Measurements from ENCODE around the gene ATAT1. TPM values are rescaled to one million over a fixed set of nuclear protein-coding genes. Genes with fewer than 3 reads are reported as not detected.

ATAT1 gene
- total and polyA plus RNA-seq, 9 of the 15 experiments (the other 6 are each of a cell fraction or from before 2014, with no cell fraction given) = 0.65 to 5.8 (median 1.6) TPM

DNA sequence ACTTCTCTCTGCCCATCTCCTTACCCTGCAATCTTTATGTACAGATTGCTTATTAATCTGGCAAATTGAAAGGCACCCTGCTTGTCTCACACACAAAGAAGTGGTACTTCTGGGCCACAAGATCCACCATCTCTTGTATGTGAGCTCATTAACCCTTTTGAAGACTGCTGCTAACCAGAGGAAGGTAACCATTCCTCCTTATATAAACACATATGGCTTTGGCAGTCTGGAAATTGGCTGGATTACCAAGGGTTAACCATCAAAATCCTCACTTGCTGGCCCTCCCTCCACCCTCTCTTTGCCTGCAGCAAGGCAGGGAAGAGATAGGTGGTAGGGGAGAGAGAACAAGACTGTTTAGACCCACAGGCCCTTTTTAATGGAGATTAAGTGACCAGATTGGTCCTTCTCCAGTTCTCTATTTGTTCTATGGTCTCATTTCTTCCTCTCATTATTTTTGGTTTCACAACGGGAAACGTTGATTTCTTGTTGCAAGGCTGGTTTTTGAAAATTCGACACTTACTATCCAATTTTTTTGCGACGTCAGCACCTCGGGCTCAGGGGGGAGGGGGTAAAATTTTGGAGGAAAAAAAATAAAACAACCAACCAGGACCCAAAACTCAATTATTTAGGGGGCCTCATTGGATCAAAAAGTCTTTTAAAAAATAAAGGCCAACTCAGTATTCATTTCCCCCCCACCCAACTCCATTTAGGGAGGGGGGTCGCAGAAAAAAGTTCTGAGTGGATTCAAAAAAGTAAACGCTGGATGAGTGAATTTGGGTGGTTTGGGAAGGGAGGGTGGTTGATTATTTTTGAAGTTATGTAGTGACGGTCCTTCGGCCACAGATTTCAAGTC is 10.5 kb upstream of the ATAT1 start (continued):
- TF ChIP-seq TOE1 (IDR thresholded peaks at IDR 0.05; ENCODE audit: borderline replicate concordance) (0 out of 2 replicates have a peak, but pooled peaks have one; percentile 16), TOE1 (CRISPR knock-in tag; IDR thresholded peaks at IDR 0.05; ENCODE audit: borderline replicate concordance, low read depth) (0 out of 2 replicates have a peak, but pooled peaks have one; percentile 75), EZH2 (IDR thresholded peaks at IDR 0.05; ENCODE audit: borderline replicate concordance, low read depth, low read length) (no peak)

DNA sequence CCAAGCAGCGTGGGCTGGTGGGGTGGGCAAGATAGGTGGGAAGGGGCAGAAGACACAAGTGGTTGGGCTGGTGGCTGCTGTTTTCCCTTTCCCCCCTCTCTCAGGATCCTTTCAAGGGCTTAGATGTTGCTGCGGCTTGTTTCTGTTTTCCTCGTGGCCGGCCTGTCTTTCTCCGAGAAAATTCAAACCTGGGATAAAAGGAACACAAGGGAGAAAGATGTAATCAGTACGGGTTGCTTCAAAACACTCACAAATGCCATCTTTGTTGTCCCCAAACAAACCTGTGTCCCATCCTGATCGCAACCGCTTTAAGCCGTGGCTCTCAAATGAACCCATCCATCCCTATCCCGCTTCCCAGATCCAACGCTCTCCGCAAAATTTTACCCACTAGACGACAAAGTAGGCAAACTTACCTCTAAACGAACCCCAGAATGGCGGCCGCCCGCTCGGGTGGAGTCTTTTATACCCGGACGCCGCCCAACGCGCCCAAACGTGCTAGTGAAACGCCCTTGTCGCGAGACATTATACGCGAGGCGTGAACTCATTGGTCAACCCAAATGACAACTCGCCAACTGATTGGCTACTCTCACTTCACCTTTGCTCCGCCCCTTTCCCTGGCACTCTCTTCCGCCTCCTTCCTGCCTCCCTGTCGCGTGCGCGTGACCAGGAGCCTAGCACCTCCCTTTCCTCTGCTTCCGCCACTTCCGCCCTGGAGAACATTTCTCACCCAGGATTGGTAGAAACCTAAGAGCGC is 9.7 kb upstream of the ATAT1 start, which contains the start of gene PPP1R10:
PPP1R10 (minus strand) TSS at position 433 of the 754 bp plus-strand sequence. CDS start 7,299 bp downstream, outside the sequence.
- Histone ChIP-seq H3K79me2 (ENCODE audit: control insufficient read depth, insufficient read depth, low read length) (peaks cover 76% of the 10 kb centered on the region), H3K36me3 (ENCODE audit: control insufficient read depth, insufficient read depth, low read length) (peaks cover 69% of the 10 kb centered on the region), H3K4me2 (ENCODE audit: insufficient read depth, low read length) (peak within 1 kb of the TSS; percentile 99), H3K27ac (ENCODE audit: extremely low read depth, low read depth, low read length) (peak within 1 kb of the TSS; percentile 99), H3K27me3 (ENCODE audit: control insufficient read depth in 2 of 2, insufficient read depth in 2 of 2, low read length in 2 of 2) (no peaks in the 10 kb centered on the region), H4K20me1 (replicated peaks; ENCODE audit: control insufficient read depth, insufficient read depth, low read length) (peaks cover 8% of the 10 kb centered on the region; the same call in 1 of the 2 replicates), H3K9ac (ENCODE audit: insufficient read depth in 1 of 2, low read depth in 2 of 2, low read length in 2 of 2) (peak within 1 kb of the TSS; percentile 92 to 99), H2AFZ (ENCODE audit: low read depth, low read length) (peak within 1 kb of the TSS; percentile 97), H3K9me3 (replicated peaks; ENCODE audit: control insufficient read depth, insufficient read depth, low read depth, low read length) (no peaks in the 10 kb centered on the region), H3K9me1 (ENCODE audit: control insufficient read depth, insufficient read depth, low read length) (no peaks in the 10 kb centered on the region), H3K4me3 (peak within 1 kb of the TSS; percentile 68), H3K4me1 (replicated peaks in 1 of 2; ENCODE audit: control insufficient read depth in 2 of 2, insufficient read depth in 2 of 2, low read length in 2 of 2) (peaks cover 4 to 26% of the 10 kb centered on the region in 2 experiments; a peak in 4 of 5 replicates)
- intact Hi-C loops (cut with micrococcal nuclease) (loop anchor here (1.0 to 5.0 kb wide), 3 partner anchors 30 to 210 kb away; partner anchors contain the start of genes C6orf136 and MDC1), in situ Hi-C loops (cut with MboI) (no loop called here)
- FAIRE-seq = peak; percentile 99
- under 1% methylated on average over 40 of the region's 40 CpGs for WGBS (ENCODE audit: insufficient coverage, low coverage, missing lambda C conversion rate)
- DNase-seq (ENCODE audit: extremely low read depth in 1 of 4, low spot score in 3 of 4) = peak; percentile 96 to 100 (median 98)
- ChIA-PET CTCF (ENCODE audit: low intra/inter-chr PET ratio) (no interaction called here), POLR2A (interaction anchor here (0.6 to 1.8 kb wide), 15 partner anchors 9 to 266 kb away, joined by 3 to 8 read pairs (median 6); partner anchors contain the start of gene C6orf136)
- BruUV-seq (replicated peaks) = TSS peak; percentile 77
- peak; percentile 77 for ATAC-seq
- TF ChIP-seq HSF4 (CRISPR knock-in tag; IDR thresholded peaks at IDR 0.05; ENCODE audit: borderline replicate concordance) = no peak
- TF ChIP-seq PCBP1 (IDR thresholded peaks at IDR 0.05; ENCODE audit: low read depth, low read length, poor library complexity, severe bottlenecking) = peak; percentile 86
- TF ChIP-seq SMAD1 (IDR thresholded peaks at IDR 0.05; ENCODE audit: low read depth, low read length, partially characterized antibody) = peak; percentile 100
- TF ChIP-seq CBFA2T2 (conservative IDR thresholded peaks at IDR 0.05) = no peak
- no peak for TF ChIP-seq HNRNPK (IDR thresholded peaks at IDR 0.05; ENCODE audit: low read depth, low read length, poor library complexity, severe bottlenecking)
- TF ChIP-seq PPARD (CRISPR knock-in tag; IDR thresholded peaks at IDR 0.05) = no peak
- TF ChIP-seq ZKSCAN1 (IDR thresholded peaks at IDR 0.05; ENCODE audit: low read depth, low read length) = 0 out of 2 replicates have a peak, but pooled peaks have one; percentile 7
- TF ChIP-seq NR2F6 (CRISPR knock-in tag; IDR thresholded peaks at IDR 0.05) = peak; percentile 94; the same call in 1 of the 2 replicates
- no peak for TF ChIP-seq SRSF9 (IDR thresholded peaks at IDR 0.05; ENCODE audit: borderline replicate concordance, low read depth, low read length)
- TF ChIP-seq, protein P1, sequence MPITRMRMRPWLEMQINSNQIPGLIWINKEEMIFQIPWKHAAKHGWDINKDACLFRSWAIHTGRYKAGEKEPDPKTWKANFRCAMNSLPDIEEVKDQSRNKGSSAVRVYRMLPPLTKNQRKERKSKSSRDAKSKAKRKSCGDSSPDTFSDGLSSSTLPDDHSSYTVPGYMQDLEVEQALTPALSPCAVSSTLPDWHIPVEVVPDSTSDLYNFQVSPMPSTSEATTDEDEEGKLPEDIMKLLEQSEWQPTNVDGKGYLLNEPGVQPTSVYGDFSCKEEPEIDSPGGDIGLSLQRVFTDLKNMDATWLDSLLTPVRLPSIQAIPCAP (CRISPR knock-in tag; IDR thresholded peaks at IDR 0.05; ENCODE audit: borderline replicate concordance) = no peak
- TF ChIP-seq SMARCA4 (IDR thresholded peaks at IDR 0.05) = peak; percentile 42
- TF ChIP-seq, protein P2, sequence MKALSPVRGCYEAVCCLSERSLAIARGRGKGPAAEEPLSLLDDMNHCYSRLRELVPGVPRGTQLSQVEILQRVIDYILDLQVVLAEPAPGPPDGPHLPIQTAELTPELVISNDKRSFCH (CRISPR knock-in tag; IDR thresholded peaks at IDR 0.05) = no peak
- TF ChIP-seq, protein P2 (tag; IDR thresholded peaks at IDR 0.05) = peak; percentile 58
- peak; percentile 99 for TF ChIP-seq PML (IDR thresholded peaks at IDR 0.05; ENCODE audit: low read length)

All from K562 (cell line).